Peyer's patch (tissue), 4 donors: ENCODE data around the gene VAV2.

Experiments used
- CTCF ChIP-seq, 6 experiments: fragments of 450-650 bp in 4 of 6; fragments of 200-600 bp in 2 of 6; sonication (generic) in 1 of 6; IDR thresholded peaks; one replicate each; pipeline ENCODE4 v1.5.1; 2017 to 2019; ENCODE audit warnings: antibody characterized with exemption in 6 of 6, mild to moderate bottlenecking in 3 of 6, moderate library complexity in 1 of 6
- POLR2A ChIP-seq, 2 donors: fragments of 450-650 bp; IDR thresholded peaks; one replicate each; pipeline ENCODE4 v1.5.1; 2017; ENCODE audit warnings: antibody characterized with exemption in 2 of 2, mild to moderate bottlenecking in 2 of 2, moderate library complexity in 2 of 2

- no peak for TF ChIP-seq POLR2A (IDR thresholded peaks at IDR 0.05)
- no peak for TF ChIP-seq CTCF (IDR thresholded peaks at IDR 0.05)
These were observed 197.1 kb downstream of the VAV2 start for GRCh38 chr9:133795049-133795448.
